Naive thymus-derived CD4-positive, alpha-beta T cell (primary cell): ENCODE data around the gene OSBPL6. TPM values are rescaled to one million over a fixed set of nuclear protein-coding genes. Genes with fewer than 3 reads are reported as not detected.

Source experiments
- ATAC-seq: fragments of 150-1000 bp; cut with Tn5 transposase; 2 replicates; pipeline ENCODE4 v1.10.0; 2021; ENCODE audit warnings: mild to moderate bottlenecking, moderate library complexity
- CTCF ChIA-PET: fragments of 350-600 bp; sonication (Branson Sonifier 250); formaldehyde crosslinking; loops from one replicate; lab custom pipeline; 2021; ENCODE audit warnings: antibody characterized with exemption; lab: Charles Lee
- POLR2A ChIA-PET: fragments of 350-600 bp; sonication (Branson Sonifier 250); formaldehyde crosslinking; loops from one replicate; lab custom pipeline; 2021; ENCODE audit warnings: antibody characterized with exemption, inconsistent platforms; lab: Charles Lee
- DNase-seq, 9 donors: peaks; one replicate each; pipeline versions ENCODE4 v3.0.0 to v3.0.0-alpha.2; 2020 to 2022; ENCODE audit warnings: mixed read lengths in 1 of 9
- H3K27ac ChIP-seq: one replicate; pipeline ENCODE4 v1.7.0; 2013; ENCODE audit warnings: mild to moderate bottlenecking, low read depth, low read length, moderate library complexity
- H3K27me3 ChIP-seq, 2 donors: one replicate each; pipeline ENCODE4 v1.7.0; 2013; ENCODE audit warnings: low read length in 2 of 2, mild to moderate bottlenecking in 2 of 2, moderate library complexity in 2 of 2; ENCODE audit not compliant: control insufficient read depth in 2 of 2, insufficient read depth in 2 of 2
- H3K36me3 ChIP-seq, 3 experiments: 1 replicate in 2 of 3; 2 replicates in 1 of 3; pipeline ENCODE4 v1.7.0; 2013; ENCODE audit warnings: low read length in 3 of 3, mild to moderate bottlenecking in 3 of 3, moderate library complexity in 1 of 3; ENCODE audit not compliant: insufficient read depth in 3 of 3, control insufficient read depth in 2 of 3
- H3K4me1 ChIP-seq, 2 donors: one replicate each; pipeline ENCODE4 v1.7.0; 2013; ENCODE audit warnings: low read length in 2 of 2, mild to moderate bottlenecking in 2 of 2, moderate library complexity in 1 of 2; ENCODE audit not compliant: control insufficient read depth in 2 of 2, insufficient read depth in 2 of 2
- H3K4me3 ChIP-seq: 2 replicates; pipeline ENCODE4 v1.7.0; 2013; ENCODE audit warnings: mild to moderate bottlenecking, low read length
- H3K9me3 ChIP-seq, 3 experiments: 1 replicate in 2 of 3; 2 replicates in 1 of 3; pipeline ENCODE4 v1.7.0; 2013; ENCODE audit warnings: low read length in 3 of 3; ENCODE audit not compliant: control insufficient read depth in 2 of 3
- H3K27ac Mint-ChIP-seq, 9 donors: one replicate each; pipeline ENCODE4 v1.8.0; 2020 to 2022; ENCODE audit warnings: mixed read lengths in 9 of 9, mild to moderate bottlenecking in 8 of 9, moderate library complexity in 5 of 9, inconsistent platforms in 2 of 9
- H3K27me3 Mint-ChIP-seq, 5 donors: one replicate each; pipeline ENCODE4 v1.8.0; 2021 to 2022; ENCODE audit warnings: mixed read lengths in 5 of 5, mild to moderate bottlenecking in 1 of 5
- H3K36me3 Mint-ChIP-seq, 5 donors: one replicate each; pipeline ENCODE4 v1.8.0; 2020 to 2022; ENCODE audit warnings: mixed read lengths in 5 of 5, mild to moderate bottlenecking in 3 of 5, inconsistent platforms in 1 of 5
- H3K4me1 Mint-ChIP-seq, 7 donors: one replicate each; pipeline ENCODE4 v1.8.0; 2020 to 2022; ENCODE audit warnings: mixed read lengths in 7 of 7, mild to moderate bottlenecking in 3 of 7, inconsistent platforms in 1 of 7
- H3K4me3 Mint-ChIP-seq, 10 donors: one replicate each; pipeline ENCODE4 v1.8.0; 2020 to 2022; ENCODE audit warnings: mild to moderate bottlenecking in 10 of 10, mixed read lengths in 10 of 10, moderate library complexity in 6 of 10, inconsistent platforms in 2 of 10
- H3K9me3 Mint-ChIP-seq, 11 donors: one replicate each; pipeline ENCODE4 v1.8.0; 2020 to 2022; ENCODE audit warnings: mixed read lengths in 11 of 11, mild to moderate bottlenecking in 4 of 11, inconsistent platforms in 1 of 11, moderate library complexity in 1 of 11
- intact Hi-C, 2 donors: fragments of 100-400 bp; cut with micrococcal nuclease; formaldehyde crosslinking; loops; one replicate each; pipeline ENCODE4 v1.15.1; 2023
- polyA plus RNA-seq, 2 donors: library from polyadenylated mRNA; unstranded; fragments of 300-500 nt; fragmentation: Illumina TruSeq; gene quantifications; one replicate each; pipeline ENCODE4 v1.2.3, GENCODE V29; 2021
- total RNA-seq, 6 experiments: library from RNA in 5 of 6; stranded (reverse) in 5 of 6; gene quantifications; 1 replicate in 5 of 6; 2 replicates in 1 of 6; pipeline ENCODE4 v1.2.3 and lab custom pipeline; 2021 to 2026

Gene OSBPL6
- total and polyA plus RNA-seq, 7 experiments from 2014 or later = 0.05 to 1.1 (median 0.48) TPM; not detected in 2

DNA sequence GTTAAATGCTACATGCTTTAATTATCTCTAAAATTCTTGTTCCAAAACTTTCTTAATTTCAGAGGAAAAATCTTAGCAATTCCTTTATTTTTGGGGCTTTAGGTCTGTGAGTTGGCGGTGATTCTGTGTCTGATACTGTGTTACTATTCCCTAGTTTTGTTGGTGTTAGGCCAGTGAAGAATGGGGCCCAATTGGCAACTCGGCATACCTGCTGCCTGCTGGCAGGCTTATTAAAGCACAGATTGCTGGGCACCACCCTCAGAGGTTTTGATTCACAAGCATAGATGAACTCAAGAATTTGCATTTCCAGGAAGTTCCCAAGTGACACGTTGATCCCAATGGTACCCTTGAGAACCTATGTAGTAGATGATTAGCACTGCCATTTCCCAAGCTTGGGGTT lies 101.6 kb downstream of the OSBPL6 start:
- Mint-ChIP-seq H3K27me3 (peaks cover 24 to 34% (median 28%) of the 10 kb centered on the region in 5 donors), H3K27ac (no peak overlapping the region), H3K4me3 (no peak overlapping the region), H3K36me3 (no peaks in the 10 kb centered on the region), H3K4me1 (peaks cover 0 to 2% (median 0%) of the 10 kb centered on the region in 7 donors), H3K9me3 (peaks cover 0 to 2% (median 0%) of the 10 kb centered on the region in 11 donors)
- no peaks in the 10 kb centered on the region for H3K4me1 ChIP-seq
- no peaks in the 10 kb centered on the region for H3K36me3 ChIP-seq
- intact Hi-C loops = no loop called here
- ChIA-PET POLR2A (no interaction called here), CTCF (no interaction called here)
- no peak overlapping the region for H3K4me3 ChIP-seq
- H3K27ac ChIP-seq = no peak overlapping the region
- no peak for DNase-seq
- ATAC-seq = no peak
- peaks cover 0 to 4% of the 10 kb centered on the region in 2 donors for H3K27me3 ChIP-seq
- H3K9me3 ChIP-seq = no peaks in the 10 kb centered on the region

- DNase-seq (no peak), ATAC-seq (no peak)
- Mint-ChIP-seq H3K36me3 (no peaks in the 10 kb centered on the region), H3K4me3 (no peak overlapping the region), H3K27me3 (peaks cover 25 to 29% (median 28%) of the 10 kb centered on the region in 5 donors), H3K27ac (no peak overlapping the region), H3K9me3 (peaks cover 0 to 2% (median 0%) of the 10 kb centered on the region in 11 donors), H3K4me1 (peaks cover 0 to 2% (median 0%) of the 10 kb centered on the region in 7 donors)
- ChIA-PET POLR2A (no interaction called here), CTCF (no interaction called here)
- no peaks in the 10 kb centered on the region for H3K4me1 ChIP-seq
- no peak overlapping the region for H3K27ac ChIP-seq
- H3K9me3 ChIP-seq = no peaks in the 10 kb centered on the region
- peaks cover 0 to 4% of the 10 kb centered on the region in 2 donors for H3K27me3 ChIP-seq
- no peak overlapping the region for H3K4me3 ChIP-seq
- H3K36me3 ChIP-seq = no peaks in the 10 kb centered on the region
- intact Hi-C loops = no loop called here
These were observed 102.2 kb downstream of the OSBPL6 start for GRCh38 chr2:178296394-178297090.

DNA sequence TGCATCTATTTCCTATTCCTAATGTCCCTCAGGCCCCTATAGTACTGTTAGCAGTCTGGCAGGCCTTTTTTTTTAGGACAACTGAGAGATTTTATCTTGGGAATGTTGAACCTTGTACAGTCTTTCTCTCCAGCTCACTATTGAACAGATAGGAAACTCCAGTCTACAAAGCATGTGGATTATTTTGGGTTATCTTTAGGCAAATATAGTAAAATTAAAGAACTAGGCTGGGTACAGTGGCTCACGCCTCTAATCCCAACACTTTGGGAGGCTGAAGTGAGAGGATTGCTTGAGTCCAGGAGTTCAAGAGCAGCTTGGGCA lies 102.7 kb downstream of the OSBPL6 start:
- Histone ChIP-seq H3K27me3 (peaks cover 0 to 4% of the 10 kb centered on the region in 2 donors), H3K27ac (no peak overlapping the region), H3K9me3 (no peaks in the 10 kb centered on the region), H3K36me3 (no peaks in the 10 kb centered on the region), H3K4me3 (no peak overlapping the region), H3K4me1 (no peaks in the 10 kb centered on the region)
- no peak for ATAC-seq
- POLR2A ChIA-PET = no interaction called here
- Mint-ChIP-seq H3K9me3 (peaks cover 0 to 2% (median 0%) of the 10 kb centered on the region in 11 donors), H3K4me3 (no peak overlapping the region), H3K4me1 (peaks cover 0 to 2% (median 0%) of the 10 kb centered on the region in 7 donors), H3K36me3 (no peaks in the 10 kb centered on the region), H3K27ac (no peak overlapping the region), H3K27me3 (peaks cover 25 to 29% (median 27%) of the 10 kb centered on the region in 5 donors)
- DNase-seq = no peak
- CTCF ChIA-PET = no interaction called here
- intact Hi-C loops = no loop called here

DNA sequence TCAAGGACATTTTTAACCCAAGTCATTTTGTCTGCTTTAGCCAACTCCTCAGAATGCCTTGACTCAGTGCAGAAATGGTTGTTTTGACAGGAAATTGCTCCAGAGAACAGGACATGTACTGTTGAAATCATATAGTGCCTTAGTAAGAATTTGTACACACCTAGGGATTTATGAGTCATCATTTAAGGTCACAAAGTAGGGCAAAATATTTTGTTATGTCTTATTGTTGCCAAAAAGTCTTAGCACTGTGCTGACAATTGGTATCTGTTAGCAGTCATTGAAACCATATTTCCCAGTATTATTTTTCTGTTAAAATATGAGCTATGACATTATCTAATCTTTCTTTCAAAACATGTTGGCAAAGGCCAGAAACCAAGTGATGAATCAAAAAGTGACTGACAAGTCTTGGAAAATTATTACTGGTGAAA lies 104.5 kb downstream of the OSBPL6 start:
- peaks cover 0 to 2% (median 0%) of the 10 kb centered on the region in 7 donors for H3K4me1 Mint-ChIP-seq
- no peak overlapping the region for H3K4me3 ChIP-seq
- no peaks in the 10 kb centered on the region for H3K36me3 Mint-ChIP-seq
- H3K36me3 ChIP-seq = no peaks in the 10 kb centered on the region
- H3K27me3 Mint-ChIP-seq = peaks cover 19 to 28% (median 25%) of the 10 kb centered on the region in 5 donors
- H3K9me3 Mint-ChIP-seq = peaks cover 0 to 2% (median 0%) of the 10 kb centered on the region in 11 donors
- ATAC-seq (no peak), DNase-seq (no peak)
- no peak overlapping the region for H3K4me3 Mint-ChIP-seq
- H3K9me3 ChIP-seq = no peaks in the 10 kb centered on the region
- POLR2A ChIA-PET = no interaction called here
- intact Hi-C loops = no loop called here
- no peaks in the 10 kb centered on the region for H3K4me1 ChIP-seq
- H3K27ac Mint-ChIP-seq = no peak overlapping the region
- CTCF ChIA-PET = no interaction called here
- H3K27me3 ChIP-seq = peaks cover 0 to 4% of the 10 kb centered on the region in 2 donors
- no peak overlapping the region for H3K27ac ChIP-seq

GRCh38 chr2:178301649-178302238 lies 107.4 kb downstream of the OSBPL6 start:
- Histone ChIP-seq H3K9me3 (no peaks in the 10 kb centered on the region), H3K4me1 (no peaks in the 10 kb centered on the region), H3K36me3 (no peaks in the 10 kb centered on the region), H3K4me3 (no peak overlapping the region), H3K27ac (no peak overlapping the region), H3K27me3 (peaks cover 0 to 4% of the 10 kb centered on the region in 2 donors)
- Mint-ChIP-seq H3K27me3 (peaks cover 9 to 20% (median 17%) of the 10 kb centered on the region in 5 donors), H3K27ac (no peak overlapping the region), H3K36me3 (no peaks in the 10 kb centered on the region), H3K9me3 (peaks cover 0 to 2% (median 0%) of the 10 kb centered on the region in 11 donors), H3K4me3 (no peak overlapping the region), H3K4me1 (peaks cover 0 to 2% (median 0%) of the 10 kb centered on the region in 7 donors)
- intact Hi-C loops = no loop called here
- POLR2A ChIA-PET = no interaction called here
- CTCF ChIA-PET = no interaction called here
- no peak for ATAC-seq
- DNase-seq = no peak

- no peak overlapping the region for H3K27ac Mint-ChIP-seq
- CTCF ChIA-PET = no interaction called here
These were observed 110.0 kb downstream of the OSBPL6 start for GRCh38 chr2:178304333-178304732.

More at GRCh38 chr2:178304333-178304732, 110.0 kb downstream of the OSBPL6 start:
- POLR2A ChIA-PET = no interaction called here
- H3K36me3 Mint-ChIP-seq = no peaks in the 10 kb centered on the region
- Histone ChIP-seq H3K4me1 (no peaks in the 10 kb centered on the region), H3K9me3 (no peaks in the 10 kb centered on the region), H3K36me3 (no peaks in the 10 kb centered on the region), H3K27ac (no peak overlapping the region), H3K27me3 (no peaks in the 10 kb centered on the region), H3K4me3 (no peak overlapping the region)
- intact Hi-C loops = no loop called here
- H3K4me3 Mint-ChIP-seq = no peak overlapping the region
- no peak for DNase-seq
- H3K9me3 Mint-ChIP-seq = peaks cover 0 to 2% (median 0%) of the 10 kb centered on the region in 11 donors
- H3K27me3 Mint-ChIP-seq = peaks cover 7 to 32% (median 24%) of the 10 kb centered on the region in 5 donors
- no peak for ATAC-seq
- H3K4me1 Mint-ChIP-seq = no peaks in the 10 kb centered on the region
